HepG2 (cell line): ENCODE results near the gene OSBPL3. TPM values are rescaled to one million over a fixed set of nuclear protein-coding genes. Genes with fewer than 3 reads are reported as not detected.

ENCODE experiments used
- GATA4 ChIP-seq: sonication (generic); IDR thresholded peaks from 2 replicates; pipeline ENCODE4 v1.6.1; 2016; ENCODE audit warnings: antibody characterized with exemption, low read depth, borderline replicate concordance
- JUN ChIP-seq: sonication (generic); formaldehyde crosslinking; IDR thresholded peaks from 2 replicates; pipeline ENCODE4 v1.4.0; 2020; ENCODE audit warnings: mild to moderate bottlenecking, missing genetic modification reagents
- JUNB ChIP-seq: sonication (generic); formaldehyde crosslinking; IDR thresholded peaks from 2 replicates; pipeline ENCODE4 v1.8.0; 2022; ENCODE audit warnings: missing genetic modification reagents, mild to moderate bottlenecking, borderline replicate concordance
- KMT2B ChIP-seq: IDR thresholded peaks from 2 replicates; pipeline ENCODE4 v1.6.1; 2016; ENCODE audit warnings: missing genetic modification reagents, missing compliant biosample characterization
- MIXL1 ChIP-seq: IDR thresholded peaks from 2 replicates; pipeline ENCODE4 v1.6.1; 2016
- NONO ChIP-seq, 2 experiments: fragments of 450-650 bp in 1 of 2; sonication (generic) in 1 of 2; formaldehyde crosslinking in 1 of 2; IDR thresholded peaks in 1 of 2; conservative IDR thresholded peaks in 1 of 2; 2 replicates each; pipeline versions ENCODE4 v1.6.1 to v1.8.0; 2017 to 2022; ENCODE audit warnings: mild to moderate bottlenecking in 1 of 2, missing genetic modification reagents in 1 of 2, moderate library complexity in 1 of 2
- PRMT3 ChIP-seq: sonication (generic); formaldehyde crosslinking; IDR thresholded peaks from 2 replicates; pipeline ENCODE4 v1.8.1; 2022; ENCODE audit warnings: low read depth, mild to moderate bottlenecking, moderate library complexity, missing genetic modification reagents, borderline replicate concordance
- SNAI1 ChIP-seq: sonication (generic); formaldehyde crosslinking; IDR thresholded peaks from 2 replicates; pipeline ENCODE4 v1.5.0; 2020; ENCODE audit warnings: mild to moderate bottlenecking, missing genetic modification reagents, borderline replicate concordance
- TBX3 ChIP-seq: fragments of 450-650 bp; IDR thresholded peaks from 2 replicates; pipeline ENCODE4 v1.6.1; 2017; ENCODE audit warnings: antibody characterized with exemption, mild to moderate bottlenecking, inconsistent platforms, borderline replicate concordance
- ZFP41 ChIP-seq: sonication (generic); formaldehyde crosslinking; IDR thresholded peaks from 2 replicates; pipeline ENCODE4 v1.4.0; 2020; ENCODE audit warnings: mild to moderate bottlenecking, missing genetic modification reagents, borderline replicate concordance
- ZNF263 ChIP-seq: sonication (generic); formaldehyde crosslinking; IDR thresholded peaks from 2 replicates; pipeline ENCODE4 v1.4.0; 2020; ENCODE audit warnings: missing genetic modification reagents
- ZNF44 ChIP-seq: sonication (generic); formaldehyde crosslinking; IDR thresholded peaks from 2 replicates; pipeline ENCODE4 v1.5.1; 2020; ENCODE audit warnings: mild to moderate bottlenecking, missing genetic modification reagents
- ZNF589 ChIP-seq: sonication (generic); formaldehyde crosslinking; conservative IDR thresholded peaks from 2 replicates; pipeline ENCODE4 v1.8.0; 2022; ENCODE audit warnings: mild to moderate bottlenecking, moderate library complexity, missing genetic modification reagents
- ZNF614 ChIP-seq: IDR thresholded peaks from 2 replicates; pipeline ENCODE4 v1.6.1; 2018; ENCODE audit warnings: missing biosample characterization, missing genetic modification reagents, inconsistent platforms, borderline replicate concordance
- ZNF720 ChIP-seq: sonication (generic); formaldehyde crosslinking; IDR thresholded peaks from 2 replicates; pipeline ENCODE4 v1.4.0; 2020; ENCODE audit warnings: missing genetic modification reagents
- polyA plus RNA-seq, 8 experiments: library from polyadenylated mRNA; depleted of rRNA in 3 of 8; stranded (reverse) in 7 of 8; unstranded in 1 of 8; fragments of >200 nt; fragmentation: Illumina TruSeq in 4 of 8; extraction: Trizol in 4 of 8; gene quantifications; 2 replicates each; pipeline versions ENCODE4 v1.2.1 to v1.2.3, GENCODE V29; 2011 to 2016; ENCODE audit warnings: low read depth in 4 of 8, missing spikeins in 1 of 8, mixed read lengths in 1 of 8; ENCODE audit not compliant: insufficient read depth in 1 of 8
- total RNA-seq, 5 experiments: library from RNA; depleted of rRNA; stranded (reverse); fragments of >200 nt; fragmentation: Illumina TruSeq; extraction: Trizol; gene quantifications; 2 replicates each; pipeline ENCODE4 v1.2.3, GENCODE V29; 2016; ENCODE audit warnings: low read depth in 1 of 5
- TF ChIP-seq, protein P1 (sequence below): IDR thresholded peaks from 2 replicates; pipeline ENCODE4 v1.6.1; 2012; ENCODE audit warnings: low read depth, low read length, improper control_type of control experiment
- TF ChIP-seq, protein P2 (sequence below): sonication (generic); formaldehyde crosslinking; IDR thresholded peaks from 2 replicates; pipeline ENCODE4 v1.4.0; 2020; ENCODE audit warnings: low read depth, mild to moderate bottlenecking, missing genetic modification reagents
- TF ChIP-seq, protein P3 (sequence below): sonication (generic); formaldehyde crosslinking; IDR thresholded peaks from 2 replicates; pipeline ENCODE4 v1.4.0; 2020; ENCODE audit warnings: missing genetic modification reagents, borderline replicate concordance
- TF ChIP-seq, protein P4 (sequence below): sonication (generic); formaldehyde crosslinking; IDR thresholded peaks from 2 replicates; pipeline ENCODE4 v1.5.0; 2020; ENCODE audit warnings: missing genetic modification reagents

Gene OSBPL3
- total and polyA plus RNA-seq, 2 of the 13 experiments (the other 11 are each of a cell fraction or from before 2014, with no cell fraction given), result 8.8 to 28.9 TPM

DNA sequence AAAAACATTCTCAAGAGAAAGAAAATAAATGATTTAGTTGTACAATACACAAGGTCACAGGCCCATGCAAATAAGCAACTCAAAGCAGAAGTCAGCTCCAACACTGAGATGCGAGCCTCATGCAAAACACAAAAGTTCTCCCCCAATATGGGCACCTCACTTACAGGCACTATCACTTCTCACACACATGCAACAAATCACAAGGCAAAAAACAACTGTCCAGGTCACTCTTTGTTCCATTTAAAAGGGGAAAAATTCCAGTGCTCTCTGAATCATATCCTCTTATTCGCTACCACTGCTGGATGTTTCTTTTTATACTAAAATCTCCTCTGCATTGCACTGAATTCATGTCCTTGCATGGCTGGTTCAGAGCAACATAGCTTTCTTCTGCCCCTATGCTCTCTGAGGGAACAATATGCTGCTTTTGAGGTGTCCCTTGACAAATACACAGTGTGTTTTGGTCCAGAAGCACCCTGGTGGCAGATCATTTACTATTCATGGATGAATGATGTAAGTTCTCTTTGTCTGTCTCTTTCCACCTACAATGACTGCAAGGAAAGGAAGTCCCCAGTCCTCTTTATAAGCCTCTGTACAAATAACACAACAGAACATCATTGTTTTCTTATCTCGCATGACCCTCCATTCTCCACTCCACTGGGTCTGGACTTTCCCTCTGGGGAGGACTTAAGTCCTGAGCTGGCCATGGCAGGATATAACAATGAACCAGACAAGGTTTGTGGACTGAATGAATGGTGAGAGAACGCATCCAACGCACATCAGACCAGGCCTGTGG, 137.3 kb downstream of the OSBPL3 start (continued):
- TF ChIP-seq KMT2B (CRISPR knock-in tag) (no peak), TBX3 (0 out of 2 replicates have a peak, but pooled peaks have one; percentile 20), JUNB (CRISPR knock-in tag) (no peak), ZNF589 (no peak), ZNF614 (CRISPR knock-in tag) (0 out of 2 replicates have a peak, but pooled peaks have one; percentile 32), JUN (CRISPR knock-in tag) (no peak), MIXL1 (CRISPR knock-in tag) (no peak), GATA4 (peak; percentile 35; the same call in 1 of the 2 replicates), ZNF720 (CRISPR knock-in tag) (no peak), NONO (IDR thresholded peaks at IDR 0.05) (no peak), NONO (CRISPR knock-in tag; conservative IDR thresholded peaks at IDR 0.05) (no peak), SNAI1 (no peak), PRMT3 (no peak), ZNF263 (CRISPR knock-in tag) (peak; percentile 85), ZNF44 (CRISPR knock-in tag) (no peak), ZFP41 (CRISPR knock-in tag) (no peak)
- TF ChIP-seq, protein P1, sequence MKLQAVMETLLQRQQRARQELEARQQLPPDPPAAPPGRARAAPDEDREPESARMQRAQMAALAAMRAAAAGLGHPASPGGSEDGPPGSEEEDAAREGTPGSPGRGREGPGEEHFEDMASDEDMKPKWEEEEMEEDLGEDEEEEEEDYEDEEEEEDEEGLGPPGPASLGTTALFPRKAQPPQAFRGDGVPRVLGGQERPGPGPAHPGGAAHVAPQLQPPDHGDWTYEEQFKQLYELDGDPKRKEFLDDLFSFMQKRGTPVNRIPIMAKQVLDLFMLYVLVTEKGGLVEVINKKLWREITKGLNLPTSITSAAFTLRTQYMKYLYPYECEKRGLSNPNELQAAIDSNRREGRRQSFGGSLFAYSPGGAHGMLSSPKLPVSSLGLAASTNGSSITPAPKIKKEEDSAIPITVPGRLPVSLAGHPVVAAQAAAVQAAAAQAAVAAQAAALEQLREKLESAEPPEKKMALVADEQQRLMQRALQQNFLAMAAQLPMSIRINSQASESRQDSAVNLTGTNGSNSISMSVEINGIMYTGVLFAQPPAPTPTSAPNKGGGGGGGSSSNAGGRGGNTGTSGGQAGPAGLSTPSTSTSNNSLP, result 0 out of 2 replicates have a peak, but pooled peaks have one; percentile 34
- TF ChIP-seq, protein P2, sequence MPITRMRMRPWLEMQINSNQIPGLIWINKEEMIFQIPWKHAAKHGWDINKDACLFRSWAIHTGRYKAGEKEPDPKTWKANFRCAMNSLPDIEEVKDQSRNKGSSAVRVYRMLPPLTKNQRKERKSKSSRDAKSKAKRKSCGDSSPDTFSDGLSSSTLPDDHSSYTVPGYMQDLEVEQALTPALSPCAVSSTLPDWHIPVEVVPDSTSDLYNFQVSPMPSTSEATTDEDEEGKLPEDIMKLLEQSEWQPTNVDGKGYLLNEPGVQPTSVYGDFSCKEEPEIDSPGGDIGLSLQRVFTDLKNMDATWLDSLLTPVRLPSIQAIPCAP (CRISPR knock-in tag), result no peak
- TF ChIP-seq, protein P3, sequence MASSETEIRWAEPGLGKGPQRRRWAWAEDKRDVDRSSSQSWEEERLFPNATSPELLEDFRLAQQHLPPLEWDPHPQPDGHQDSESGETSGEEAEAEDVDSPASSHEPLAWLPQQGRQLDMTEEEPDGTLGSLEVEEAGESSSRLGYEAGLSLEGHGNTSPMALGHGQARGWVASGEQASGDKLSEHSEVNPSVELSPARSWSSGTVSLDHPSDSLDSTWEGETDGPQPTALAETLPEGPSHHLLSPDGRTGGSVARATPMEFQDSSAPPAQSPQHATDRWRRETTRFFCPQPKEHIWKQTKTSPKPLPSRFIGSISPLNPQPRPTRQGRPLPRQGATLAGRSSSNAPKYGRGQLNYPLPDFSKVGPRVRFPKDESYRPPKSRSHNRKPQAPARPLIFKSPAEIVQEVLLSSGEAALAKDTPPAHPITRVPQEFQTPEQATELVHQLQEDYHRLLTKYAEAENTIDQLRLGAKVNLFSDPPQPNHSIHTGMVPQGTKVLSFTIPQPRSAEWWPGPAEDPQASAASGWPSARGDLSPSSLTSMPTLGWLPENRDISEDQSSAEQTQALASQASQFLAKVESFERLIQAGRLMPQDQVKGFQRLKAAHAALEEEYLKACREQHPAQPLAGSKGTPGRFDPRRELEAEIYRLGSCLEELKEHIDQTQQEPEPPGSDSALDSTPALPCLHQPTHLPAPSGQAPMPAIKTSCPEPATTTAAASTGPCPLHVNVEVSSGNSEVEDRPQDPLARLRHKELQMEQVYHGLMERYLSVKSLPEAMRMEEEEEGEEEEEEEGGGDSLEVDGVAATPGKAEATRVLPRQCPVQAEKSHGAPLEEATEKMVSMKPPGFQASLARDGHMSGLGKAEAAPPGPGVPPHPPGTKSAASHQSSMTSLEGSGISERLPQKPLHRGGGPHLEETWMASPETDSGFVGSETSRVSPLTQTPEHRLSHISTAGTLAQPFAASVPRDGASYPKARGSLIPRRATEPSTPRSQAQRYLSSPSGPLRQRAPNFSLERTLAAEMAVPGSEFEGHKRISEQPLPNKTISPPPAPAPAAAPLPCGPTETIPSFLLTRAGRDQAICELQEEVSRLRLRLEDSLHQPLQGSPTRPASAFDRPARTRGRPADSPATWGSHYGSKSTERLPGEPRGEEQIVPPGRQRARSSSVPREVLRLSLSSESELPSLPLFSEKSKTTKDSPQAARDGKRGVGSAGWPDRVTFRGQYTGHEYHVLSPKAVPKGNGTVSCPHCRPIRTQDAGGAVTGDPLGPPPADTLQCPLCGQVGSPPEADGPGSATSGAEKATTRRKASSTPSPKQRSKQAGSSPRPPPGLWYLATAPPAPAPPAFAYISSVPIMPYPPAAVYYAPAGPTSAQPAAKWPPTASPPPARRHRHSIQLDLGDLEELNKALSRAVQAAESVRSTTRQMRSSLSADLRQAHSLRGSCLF, result no peak
- TF ChIP-seq, protein P4, sequence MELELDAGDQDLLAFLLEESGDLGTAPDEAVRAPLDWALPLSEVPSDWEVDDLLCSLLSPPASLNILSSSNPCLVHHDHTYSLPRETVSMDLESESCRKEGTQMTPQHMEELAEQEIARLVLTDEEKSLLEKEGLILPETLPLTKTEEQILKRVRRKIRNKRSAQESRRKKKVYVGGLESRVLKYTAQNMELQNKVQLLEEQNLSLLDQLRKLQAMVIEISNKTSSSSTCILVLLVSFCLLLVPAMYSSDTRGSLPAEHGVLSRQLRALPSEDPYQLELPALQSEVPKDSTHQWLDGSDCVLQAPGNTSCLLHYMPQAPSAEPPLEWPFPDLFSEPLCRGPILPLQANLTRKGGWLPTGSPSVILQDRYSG (CRISPR knock-in tag), result no peak
